Kidney (tissue), 14 donors: Measurements from ENCODE around the gene SLC4A11. TPM values are rescaled to one million over a fixed set of nuclear protein-coding genes. Genes with fewer than 3 reads are reported as not detected.
A peak's percentile ranks its signal among the peaks of the same experiment; 100 is the strongest.

Experiments
- DNase-seq, 5 donors: peaks; one replicate each; pipeline ENCODE4 v3.0.0-alpha.2; 2013 to 2020
- FAIRE-seq: peaks from 2 replicates; lab custom pipeline; 2012; peaks lifted over from hg19 to GRCh38; lab: Jason Lieb, UNC
- H3K27ac ChIP-seq, 2 donors: one replicate each; pipeline ENCODE4 v1.7.0; 2013; ENCODE audit warnings: low read depth in 2 of 2, low read length in 2 of 2, inconsistent platforms in 1 of 2
- H3K27me3 ChIP-seq: one replicate; pipeline ENCODE4 v1.7.1; 2013; ENCODE audit warnings: low read length, inconsistent platforms; ENCODE audit not compliant: control insufficient read depth, insufficient read depth
- H3K36me3 ChIP-seq, 3 donors: one replicate each; pipeline versions ENCODE4 v1.7.0 to v1.7.1; 2013; ENCODE audit warnings: low read length in 3 of 3, control low read depth in 1 of 3, inconsistent platforms in 1 of 3; ENCODE audit not compliant: insufficient read depth in 3 of 3, control insufficient read depth in 2 of 3
- H3K4me1 ChIP-seq, 3 donors: one replicate each; pipeline versions ENCODE4 v1.7.0 to v1.7.1; 2013; ENCODE audit warnings: low read length in 3 of 3, inconsistent platforms in 1 of 3, low read depth in 1 of 3; ENCODE audit not compliant: control insufficient read depth in 2 of 3, insufficient read depth in 2 of 3
- H3K4me3 ChIP-seq, 3 donors: one replicate each; pipeline versions ENCODE4 v1.7.0 to v1.8.1; 2013; ENCODE audit warnings: low read length in 3 of 3, control low read depth in 1 of 3, inconsistent platforms in 1 of 3
- H3K9ac ChIP-seq, 3 donors: one replicate each; pipeline versions ENCODE4 v1.7.0 to v1.7.1; 2013; ENCODE audit warnings: low read length in 3 of 3, control low read depth in 1 of 3, inconsistent platforms in 1 of 3
- H3K9me3 ChIP-seq, 3 donors: one replicate each; pipeline versions ENCODE4 v1.7.0 to v1.7.1; 2013; ENCODE audit warnings: low read length in 3 of 3, control low read depth in 1 of 3, inconsistent platforms in 1 of 3; ENCODE audit not compliant: control insufficient read depth in 2 of 3, insufficient read depth in 1 of 3
- intact Hi-C: fragments of 100-400 bp; cut with DNase I; formaldehyde crosslinking; loops from one replicate; pipeline ENCODE4 v1.11.1; 2022
- polyA plus RNA-seq: library from polyadenylated mRNA; stranded (reverse); fragments of 350-450 nt; fragmentation: Illumina TruSeq; extraction: RNeasy Lipid Tissue Mini Kit (QIAGEN cat#74804); gene quantifications from one replicate; pipeline ENCODE4 v1.2.3, GENCODE V29; 2014; ENCODE audit warnings: low read depth, low replicate concordance; ENCODE audit not compliant: insufficient read depth
- total RNA-seq: library from RNA; stranded (reverse); fragmentation: NEBNext Ultra II Directional; extraction: Animal tissue kit (Norgen Biotek cat#: 25700); gene quantifications from one replicate; pipeline ENCODE4 v1.2.1, GENCODE V29; 2021
- TF ChIP-seq, protein P1 (sequence below): IDR thresholded peaks from 3 replicates; pipeline ENCODE4 v1.5.1; 2012; ENCODE audit warnings: mild to moderate bottlenecking, moderate library complexity, borderline replicate concordance; ENCODE audit not compliant: insufficient read depth; ENCODE audit errors: extremely low read depth
- donor health status: control.
- donor health status: control.
- donor health status: control.
- donor health status: control.
- donor health status: control.
- donor health status: DM: yes; HTN: yes; CAD: no.
- donor health status: Normal renal cell carcinoma (clear cell type).

The SLC4A11 gene
- total and polyA plus RNA-seq, 2 donors from 2014 or later, result 7.6 to 14.8 TPM

GRCh38 chr20:3227936-3228749, 10.8 kb downstream of the SLC4A11 start:
- intact Hi-C loops, result no loop called here
- DNase-seq, result peak in 1 of 5 donors; percentile 70
- no peak overlapping the region for H3K27ac ChIP-seq
- no peaks in the 10 kb centered on the region for H3K27me3 ChIP-seq
- no peaks in the 10 kb centered on the region for H3K9me3 ChIP-seq
- TF ChIP-seq, protein P1, sequence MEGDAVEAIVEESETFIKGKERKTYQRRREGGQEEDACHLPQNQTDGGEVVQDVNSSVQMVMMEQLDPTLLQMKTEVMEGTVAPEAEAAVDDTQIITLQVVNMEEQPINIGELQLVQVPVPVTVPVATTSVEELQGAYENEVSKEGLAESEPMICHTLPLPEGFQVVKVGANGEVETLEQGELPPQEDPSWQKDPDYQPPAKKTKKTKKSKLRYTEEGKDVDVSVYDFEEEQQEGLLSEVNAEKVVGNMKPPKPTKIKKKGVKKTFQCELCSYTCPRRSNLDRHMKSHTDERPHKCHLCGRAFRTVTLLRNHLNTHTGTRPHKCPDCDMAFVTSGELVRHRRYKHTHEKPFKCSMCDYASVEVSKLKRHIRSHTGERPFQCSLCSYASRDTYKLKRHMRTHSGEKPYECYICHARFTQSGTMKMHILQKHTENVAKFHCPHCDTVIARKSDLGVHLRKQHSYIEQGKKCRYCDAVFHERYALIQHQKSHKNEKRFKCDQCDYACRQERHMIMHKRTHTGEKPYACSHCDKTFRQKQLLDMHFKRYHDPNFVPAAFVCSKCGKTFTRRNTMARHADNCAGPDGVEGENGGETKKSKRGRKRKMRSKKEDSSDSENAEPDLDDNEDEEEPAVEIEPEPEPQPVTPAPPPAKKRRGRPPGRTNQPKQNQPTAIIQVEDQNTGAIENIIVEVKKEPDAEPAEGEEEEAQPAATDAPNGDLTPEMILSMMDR, result no peak
- H3K4me3 ChIP-seq, result no peak overlapping the region
- no peaks in the 10 kb centered on the region for H3K4me1 ChIP-seq
- no peak overlapping the region for H3K9ac ChIP-seq
- FAIRE-seq, result no peak
- peaks cover 0 to 1% (median 0%) of the 10 kb centered on the region in 3 donors for H3K36me3 ChIP-seq

GRCh38 chr20:3227506-3227905, 11.5 kb downstream of the SLC4A11 start:
- TF ChIP-seq, protein P1, result no peak
- intact Hi-C loops, result no loop called here
- H3K9ac ChIP-seq, result no peak overlapping the region
- H3K27ac ChIP-seq, result no peak overlapping the region
- no peaks in the 10 kb centered on the region for H3K27me3 ChIP-seq
- no peak overlapping the region for H3K4me3 ChIP-seq
- H3K4me1 ChIP-seq, result no peaks in the 10 kb centered on the region
- H3K36me3 ChIP-seq, result peaks cover 0 to 8% (median 0%) of the 10 kb centered on the region in 3 donors
- FAIRE-seq (no peak), DNase-seq (peak in 4 of 5 donors; percentile 65 to 82 (median 72))
- H3K9me3 ChIP-seq, result no peaks in the 10 kb centered on the region

GRCh38 chr20:3226864-3227263, 12.1 kb downstream of the SLC4A11 start:
- TF ChIP-seq, protein P1, result no peak
- Histone ChIP-seq H3K9me3 (no peaks in the 10 kb centered on the region), H3K9ac (no peak overlapping the region), H3K27me3 (no peaks in the 10 kb centered on the region), H3K4me3 (no peak overlapping the region), H3K36me3 (peaks cover 0 to 9% (median 0%) of the 10 kb centered on the region in 3 donors), H3K4me1 (no peaks in the 10 kb centered on the region), H3K27ac (no peak overlapping the region)
- intact Hi-C loops, result no loop called here
- DNase-seq (no peak), FAIRE-seq (no peak)
